GM21515 (cell line): ENCODE results near the gene C1orf174.

ENCODE experiments used
- ATAC-seq: cut with Tn5 transposase; IDR thresholded peaks from one replicate; pipeline ENCODE4 v1.9.1; 2021; ENCODE audit not compliant: unreplicated experiment

The C1orf174 gene

GRCh38 chr1:3900150-3900968 lies at the start of gene C1orf174:
Gene C1orf174 (minus strand): TSS chr1:3900272. CDS start chr1:3900186, 86 bp downstream.
- ATAC-seq: peak; percentile 71

DNA sequence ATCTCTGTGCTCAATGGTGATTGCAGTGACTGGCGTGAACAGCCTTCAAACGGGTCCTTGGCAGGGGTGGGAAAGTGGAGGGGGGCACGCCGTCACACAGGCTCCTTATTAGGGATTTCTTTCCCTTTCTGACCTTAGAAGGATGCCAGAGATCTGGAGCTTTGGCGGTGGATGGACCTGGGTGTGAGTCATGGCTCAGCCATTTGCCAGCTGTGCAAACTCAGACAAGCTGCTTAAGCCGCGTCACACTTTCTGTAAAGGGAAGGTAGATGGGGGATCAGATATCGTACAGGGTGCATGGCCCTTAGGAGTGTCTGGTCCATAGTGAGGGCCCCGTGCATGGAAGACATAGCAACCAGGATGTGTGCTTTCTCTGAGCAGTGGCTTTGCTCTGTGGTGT lies 48.3 kb upstream of the C1orf174 start:
- no peak for ATAC-seq

- no peak for ATAC-seq
Measured at GRCh38 chr1:3945916-3946840, 46.1 kb upstream of the C1orf174 start.

DNA sequence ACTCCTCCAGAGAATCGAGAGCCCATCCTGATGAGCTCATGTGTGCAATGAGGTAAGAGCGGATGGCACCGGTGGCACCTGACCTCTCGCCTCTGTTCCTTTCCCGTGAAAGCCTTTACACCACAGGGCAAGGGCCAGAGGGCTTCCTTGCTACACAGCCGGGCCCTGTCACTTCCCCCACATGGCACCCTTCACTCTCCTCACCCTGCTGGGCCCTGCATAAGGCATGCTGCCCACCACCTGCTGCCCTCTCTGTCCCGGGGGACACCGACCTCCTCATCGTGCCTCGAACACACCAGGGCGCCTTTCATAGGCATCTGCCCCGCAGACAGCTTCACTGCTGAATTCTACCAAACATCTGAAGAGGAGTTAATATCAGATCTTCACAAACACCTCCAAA lies 45.1 kb upstream of the C1orf174 start:
- ATAC-seq: no peak

DNA sequence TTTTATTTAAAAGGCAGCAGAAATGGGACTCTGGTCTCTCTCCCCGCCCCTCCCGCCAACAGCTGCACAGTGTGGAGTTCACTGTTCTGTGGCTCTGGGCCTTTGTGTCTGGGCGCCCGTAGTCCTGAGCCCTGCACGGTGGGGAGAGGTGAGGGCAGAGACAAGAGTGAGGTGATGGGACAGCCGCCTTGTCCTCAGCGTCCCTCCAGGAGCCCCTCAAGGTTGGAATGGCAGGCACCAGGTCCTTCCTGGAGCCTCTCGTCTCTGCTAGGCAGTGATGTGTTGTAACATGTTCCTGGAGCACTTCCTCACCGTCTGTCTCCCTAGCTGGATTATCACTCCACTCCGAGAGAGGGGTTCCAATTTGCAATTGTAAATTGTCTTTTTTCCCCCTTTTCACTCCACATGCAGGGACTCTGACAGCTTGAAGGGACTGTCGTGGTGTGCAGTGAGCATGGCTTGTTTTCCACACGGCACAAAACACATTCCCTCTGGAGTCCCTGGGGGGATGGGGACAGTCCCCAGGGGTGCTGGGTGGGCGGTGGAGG lies 44.6 kb upstream of the C1orf174 start:
- no peak for ATAC-seq

GRCh38 chr1:3943806-3944577 lies 43.9 kb upstream of the C1orf174 start:
- ATAC-seq: no peak

DNA sequence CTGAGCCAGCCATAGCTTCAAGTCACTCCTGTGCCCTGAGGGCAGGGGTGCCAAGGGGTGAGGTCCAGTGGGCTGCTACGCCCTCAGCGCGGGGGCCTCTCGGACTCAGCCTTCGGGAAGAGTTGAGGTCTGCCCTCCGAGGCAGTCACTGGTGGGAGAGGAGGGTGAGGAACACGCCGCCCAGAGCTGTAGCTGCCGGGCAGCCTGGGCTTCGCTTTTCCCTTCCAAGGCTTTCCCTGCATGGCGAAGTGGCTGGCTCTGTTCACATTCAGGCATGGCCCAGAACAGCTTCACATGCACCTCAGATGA lies 43.0 kb upstream of the C1orf174 start:
- no peak for ATAC-seq

- ATAC-seq: no peak
Measured at GRCh38 chr1:3942416-3943122, 42.5 kb upstream of the C1orf174 start.

DNA sequence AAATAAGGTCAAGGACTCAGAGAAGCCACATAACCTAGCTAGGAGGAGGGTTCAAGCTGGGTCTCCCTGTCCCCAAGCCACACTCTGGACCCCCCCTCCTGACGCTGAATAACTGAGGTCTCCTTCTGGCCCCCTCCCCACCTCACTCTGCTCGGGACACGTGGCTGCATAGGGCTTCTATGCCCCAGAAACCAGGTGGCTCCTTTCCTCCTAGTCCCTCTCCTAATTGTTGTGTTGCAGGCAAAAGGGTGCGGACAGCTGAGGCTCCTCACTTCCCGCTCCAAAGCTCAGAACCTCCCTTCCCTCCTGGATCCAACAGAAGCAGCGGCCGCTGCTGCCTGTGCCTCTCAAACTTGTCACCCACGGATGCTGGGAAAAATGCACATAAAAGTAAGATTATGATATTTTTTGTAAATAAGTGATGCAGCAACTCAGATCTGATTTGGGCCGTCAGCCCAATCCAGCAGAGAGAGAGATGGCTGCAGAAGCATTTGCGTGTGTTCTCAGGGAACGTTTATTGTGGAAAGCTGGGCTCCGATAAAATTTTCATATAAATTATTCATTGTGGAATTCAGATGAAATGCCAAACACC lies 40.8 kb upstream of the C1orf174 start:
- ATAC-seq: no peak

- no peak for ATAC-seq
Measured at GRCh38 chr1:3940081-3940753, 40.1 kb upstream of the C1orf174 start.

- no peak for ATAC-seq
Measured at GRCh38 chr1:3939242-3940080, 39.4 kb upstream of the C1orf174 start.

DNA sequence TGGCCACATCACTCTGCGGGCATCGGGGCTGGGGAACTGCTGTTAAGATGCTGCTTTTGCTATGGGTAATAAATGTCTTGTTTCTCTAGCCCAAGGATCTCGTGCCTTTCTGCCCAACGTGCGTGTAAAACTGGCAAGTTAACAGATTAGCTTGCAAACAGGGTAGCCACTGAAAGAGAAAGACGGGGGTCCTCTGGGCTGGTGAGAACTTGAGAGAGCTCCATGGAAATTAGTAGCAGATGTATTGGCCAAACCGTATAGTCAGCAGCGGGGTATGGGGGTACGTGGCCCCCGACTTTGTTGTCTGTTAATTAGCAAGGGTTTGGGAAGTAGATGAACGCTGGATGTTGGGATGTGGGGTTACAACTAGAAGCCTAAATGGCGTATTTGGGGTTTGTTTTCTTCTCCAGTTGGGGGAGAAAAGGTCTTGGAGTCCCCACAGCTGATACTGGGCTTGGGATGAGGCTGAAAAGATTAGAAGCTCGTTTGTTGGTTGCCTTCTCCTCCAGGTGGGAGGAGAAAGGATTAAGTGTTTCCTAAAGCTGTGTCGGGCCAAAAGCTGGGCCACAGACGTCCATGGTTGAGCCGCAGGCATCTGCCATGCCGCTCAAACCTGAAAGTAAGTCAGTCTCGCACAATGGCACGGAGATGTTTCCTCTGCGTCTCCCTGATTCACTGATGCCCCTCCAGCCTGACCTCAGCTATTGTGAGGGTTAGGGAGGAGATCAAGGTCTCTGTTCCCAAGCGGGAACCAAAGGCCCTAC lies 32.3 kb upstream of the C1orf174 start:
- no peak for ATAC-seq

DNA sequence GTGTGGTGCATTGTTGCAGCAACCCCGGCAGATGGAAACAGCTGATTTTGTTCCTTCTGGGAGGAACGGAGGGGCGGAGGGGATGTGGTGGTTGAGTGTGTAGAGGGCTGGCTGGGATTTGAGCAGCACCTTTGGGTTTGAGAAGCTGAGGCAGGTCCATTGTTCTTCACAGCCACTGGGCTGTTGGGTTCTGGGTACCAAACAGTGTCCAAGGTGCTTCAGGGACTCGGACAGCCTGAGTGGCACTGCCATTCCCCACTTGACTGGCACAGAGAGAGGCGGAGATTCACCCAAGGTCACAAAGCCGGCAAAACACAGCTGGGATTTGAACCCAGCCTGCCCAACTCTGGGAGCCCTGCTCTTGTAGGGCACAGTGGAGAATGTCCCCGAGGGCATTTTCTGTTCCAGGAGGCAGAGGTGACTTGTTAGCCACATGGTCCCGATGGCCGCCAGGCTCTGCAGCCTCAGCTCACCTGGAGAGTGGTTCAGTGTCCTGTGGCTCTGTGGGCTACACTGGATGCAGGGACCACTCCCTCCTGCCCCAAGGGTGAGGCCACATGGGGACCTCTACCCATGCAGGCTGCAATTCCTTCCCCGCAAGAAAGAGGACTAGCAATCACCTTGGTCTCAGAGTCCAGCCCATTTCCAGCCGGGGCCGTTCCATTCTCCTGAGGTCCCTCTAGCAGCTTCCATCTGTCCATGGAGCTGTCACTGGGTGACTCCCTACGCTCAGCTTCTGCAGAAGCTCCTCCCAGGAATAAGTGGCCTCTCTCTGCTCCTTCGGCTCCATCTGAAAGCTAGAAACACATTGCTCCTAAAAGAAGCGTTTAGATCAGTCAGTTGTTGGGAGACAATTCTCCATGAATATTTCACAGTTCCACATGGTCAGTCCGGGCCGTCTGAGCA lies 31.2 kb upstream of the C1orf174 start:
- no peak for ATAC-seq

DNA sequence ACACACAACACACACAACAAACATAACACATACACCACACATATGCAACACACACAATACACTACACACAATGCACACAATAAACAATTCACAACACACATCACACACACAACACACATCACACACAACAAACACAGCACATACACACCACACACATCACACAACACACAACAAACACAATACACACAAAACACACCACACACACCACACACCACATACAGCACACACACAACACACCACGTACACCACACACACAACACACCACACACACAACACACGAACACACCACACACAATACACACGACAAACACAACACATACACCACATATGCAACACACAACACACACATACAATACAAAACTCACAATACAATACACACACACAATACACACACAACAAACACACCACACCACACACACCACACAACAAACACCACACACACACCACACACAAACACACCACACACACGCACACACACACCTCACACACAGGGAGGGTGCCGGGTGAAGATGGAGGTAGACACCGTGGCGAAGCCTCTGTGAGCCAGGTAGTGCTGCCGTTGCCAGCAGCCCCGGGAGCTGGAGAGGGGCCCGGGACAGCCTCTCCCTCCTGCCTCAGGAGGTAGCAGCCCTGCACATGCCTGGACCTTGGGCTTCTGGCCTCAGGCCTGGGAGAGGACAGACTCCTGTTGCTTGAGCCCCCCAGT lies 30.4 kb upstream of the C1orf174 start:
- ATAC-seq: no peak

DNA sequence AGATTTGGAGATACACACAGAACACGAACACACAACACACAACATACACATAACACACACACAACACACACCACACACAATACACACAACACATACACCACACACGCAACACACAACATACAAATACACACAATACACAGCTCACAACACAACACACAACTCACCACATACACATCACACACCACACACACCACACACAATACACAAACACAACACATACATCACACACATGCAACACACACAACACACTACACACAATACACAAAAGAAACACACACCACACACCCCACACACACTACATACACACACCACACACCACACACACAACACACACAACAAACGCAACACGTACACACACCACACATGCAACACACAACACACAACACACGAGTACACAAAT lies 29.1 kb upstream of the C1orf174 start:
- ATAC-seq: no peak

GRCh38 chr1:3928586-3928985 lies 28.5 kb upstream of the C1orf174 start:
- no peak for ATAC-seq
